Measurements from ENCODE around the gene TEX19. TPM values are rescaled to one million over a fixed set of nuclear protein-coding genes. Genes with fewer than 3 reads are reported as not detected.

Gene TEX19
- total and polyA plus RNA-seq, 10 of the 15 experiments (the other 5 are each of a cell fraction or from before 2014, with no cell fraction given): 0.03 to 0.32 (median 0.13) TPM; not detected in 3

DNA sequence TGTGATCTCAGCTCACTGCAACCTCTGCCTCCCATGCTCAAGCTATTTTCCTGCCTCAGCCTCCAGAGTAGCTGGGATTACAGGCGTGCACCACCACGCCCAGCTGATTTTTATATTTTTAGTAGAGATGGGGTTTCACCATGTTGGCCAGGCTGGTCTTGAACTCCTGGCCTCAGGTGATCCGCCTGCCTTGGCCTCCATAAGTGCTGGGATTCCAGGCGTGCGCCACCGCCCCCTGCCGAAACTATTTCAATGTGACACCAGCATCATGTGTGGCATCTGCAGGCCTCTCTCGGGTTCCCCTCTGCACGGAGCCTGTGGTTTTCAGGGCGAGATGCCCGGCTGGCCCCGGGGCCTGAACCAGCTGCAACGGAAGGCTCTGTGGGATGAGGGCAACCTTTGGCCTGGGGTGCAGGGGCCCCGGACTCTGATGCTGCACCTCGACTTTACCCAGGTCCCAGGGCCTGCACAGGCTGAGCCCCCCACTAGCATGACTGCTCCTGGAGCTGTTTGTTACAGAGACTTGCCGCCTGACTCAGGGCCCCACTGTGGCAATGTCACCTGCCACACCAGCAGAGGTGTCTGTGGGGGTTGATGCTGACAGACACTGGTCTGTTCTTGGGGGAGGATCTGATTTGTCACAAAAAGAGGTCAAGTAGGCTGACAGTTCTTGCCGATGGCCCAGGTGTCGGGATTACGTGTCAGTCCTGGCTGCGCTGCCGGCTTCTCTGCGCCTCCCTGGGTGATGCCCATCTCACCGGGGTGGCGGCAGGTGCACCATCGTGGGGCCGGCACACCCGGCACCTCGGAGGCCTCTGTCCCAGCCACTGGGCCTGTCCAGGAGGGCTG, 8.6 kb upstream of the TEX19 start (continued):
- TF ChIP-seq, protein P1, sequence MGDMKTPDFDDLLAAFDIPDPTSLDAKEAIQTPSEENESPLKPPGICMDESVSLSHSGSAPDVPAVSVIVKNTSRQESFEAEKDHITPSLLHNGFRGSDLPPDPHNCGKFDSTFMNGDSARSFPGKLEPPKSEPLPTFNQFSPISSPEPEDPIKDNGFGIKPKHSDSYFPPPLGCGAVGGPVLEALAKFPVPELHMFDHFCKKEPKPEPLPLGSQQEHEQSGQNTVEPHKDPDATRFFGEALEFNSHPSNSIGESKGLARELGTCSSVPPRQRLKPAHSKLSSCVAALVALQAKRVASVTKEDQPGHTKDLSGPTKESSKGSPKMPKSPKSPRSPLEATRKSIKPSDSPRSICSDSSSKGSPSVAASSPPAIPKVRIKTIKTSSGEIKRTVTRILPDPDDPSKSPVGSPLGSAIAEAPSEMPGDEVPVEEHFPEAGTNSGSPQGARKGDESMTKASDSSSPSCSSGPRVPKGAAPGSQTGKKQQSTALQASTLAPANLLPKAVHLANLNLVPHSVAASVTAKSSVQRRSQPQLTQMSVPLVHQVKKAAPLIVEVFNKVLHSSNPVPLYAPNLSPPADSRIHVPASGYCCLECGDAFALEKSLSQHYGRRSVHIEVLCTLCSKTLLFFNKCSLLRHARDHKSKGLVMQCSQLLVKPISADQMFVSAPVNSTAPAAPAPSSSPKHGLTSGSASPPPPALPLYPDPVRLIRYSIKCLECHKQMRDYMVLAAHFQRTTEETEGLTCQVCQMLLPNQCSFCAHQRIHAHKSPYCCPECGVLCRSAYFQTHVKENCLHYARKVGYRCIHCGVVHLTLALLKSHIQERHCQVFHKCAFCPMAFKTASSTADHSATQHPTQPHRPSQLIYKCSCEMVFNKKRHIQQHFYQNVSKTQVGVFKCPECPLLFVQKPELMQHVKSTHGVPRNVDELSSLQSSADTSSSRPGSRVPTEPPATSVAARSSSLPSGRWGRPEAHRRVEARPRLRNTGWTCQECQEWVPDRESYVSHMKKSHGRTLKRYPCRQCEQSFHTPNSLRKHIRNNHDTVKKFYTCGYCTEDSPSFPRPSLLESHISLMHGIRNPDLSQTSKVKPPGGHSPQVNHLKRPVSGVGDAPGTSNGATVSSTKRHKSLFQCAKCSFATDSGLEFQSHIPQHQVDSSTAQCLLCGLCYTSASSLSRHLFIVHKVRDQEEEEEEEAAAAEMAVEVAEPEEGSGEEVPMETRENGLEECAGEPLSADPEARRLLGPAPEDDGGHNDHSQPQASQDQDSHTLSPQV (IDR thresholded peaks at IDR 0.05): no peak
- 0 out of 2 replicates have a peak, but pooled peaks have one; percentile 25 for TF ChIP-seq TCF12 (IDR thresholded peaks at IDR 0.05; ENCODE audit: low read depth, low read length)
- TF ChIP-seq RB1 (IDR thresholded peaks at IDR 0.05; ENCODE audit: borderline replicate concordance): no peak
- TF ChIP-seq, protein P2, sequence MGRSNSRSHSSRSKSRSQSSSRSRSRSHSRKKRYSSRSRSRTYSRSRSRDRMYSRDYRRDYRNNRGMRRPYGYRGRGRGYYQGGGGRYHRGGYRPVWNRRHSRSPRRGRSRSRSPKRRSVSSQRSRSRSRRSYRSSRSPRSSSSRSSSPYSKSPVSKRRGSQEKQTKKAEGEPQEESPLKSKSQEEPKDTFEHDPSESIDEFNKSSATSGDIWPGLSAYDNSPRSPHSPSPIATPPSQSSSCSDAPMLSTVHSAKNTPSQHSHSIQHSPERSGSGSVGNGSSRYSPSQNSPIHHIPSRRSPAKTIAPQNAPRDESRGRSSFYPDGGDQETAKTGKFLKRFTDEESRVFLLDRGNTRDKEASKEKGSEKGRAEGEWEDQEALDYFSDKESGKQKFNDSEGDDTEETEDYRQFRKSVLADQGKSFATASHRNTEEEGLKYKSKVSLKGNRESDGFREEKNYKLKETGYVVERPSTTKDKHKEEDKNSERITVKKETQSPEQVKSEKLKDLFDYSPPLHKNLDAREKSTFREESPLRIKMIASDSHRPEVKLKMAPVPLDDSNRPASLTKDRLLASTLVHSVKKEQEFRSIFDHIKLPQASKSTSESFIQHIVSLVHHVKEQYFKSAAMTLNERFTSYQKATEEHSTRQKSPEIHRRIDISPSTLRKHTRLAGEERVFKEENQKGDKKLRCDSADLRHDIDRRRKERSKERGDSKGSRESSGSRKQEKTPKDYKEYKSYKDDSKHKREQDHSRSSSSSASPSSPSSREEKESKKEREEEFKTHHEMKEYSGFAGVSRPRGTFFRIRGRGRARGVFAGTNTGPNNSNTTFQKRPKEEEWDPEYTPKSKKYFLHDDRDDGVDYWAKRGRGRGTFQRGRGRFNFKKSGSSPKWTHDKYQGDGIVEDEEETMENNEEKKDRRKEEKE (IDR thresholded peaks at IDR 0.05): no peak
- no peak for TF ChIP-seq ZNF24 (IDR thresholded peaks at IDR 0.05)
- TF ChIP-seq, protein P3, sequence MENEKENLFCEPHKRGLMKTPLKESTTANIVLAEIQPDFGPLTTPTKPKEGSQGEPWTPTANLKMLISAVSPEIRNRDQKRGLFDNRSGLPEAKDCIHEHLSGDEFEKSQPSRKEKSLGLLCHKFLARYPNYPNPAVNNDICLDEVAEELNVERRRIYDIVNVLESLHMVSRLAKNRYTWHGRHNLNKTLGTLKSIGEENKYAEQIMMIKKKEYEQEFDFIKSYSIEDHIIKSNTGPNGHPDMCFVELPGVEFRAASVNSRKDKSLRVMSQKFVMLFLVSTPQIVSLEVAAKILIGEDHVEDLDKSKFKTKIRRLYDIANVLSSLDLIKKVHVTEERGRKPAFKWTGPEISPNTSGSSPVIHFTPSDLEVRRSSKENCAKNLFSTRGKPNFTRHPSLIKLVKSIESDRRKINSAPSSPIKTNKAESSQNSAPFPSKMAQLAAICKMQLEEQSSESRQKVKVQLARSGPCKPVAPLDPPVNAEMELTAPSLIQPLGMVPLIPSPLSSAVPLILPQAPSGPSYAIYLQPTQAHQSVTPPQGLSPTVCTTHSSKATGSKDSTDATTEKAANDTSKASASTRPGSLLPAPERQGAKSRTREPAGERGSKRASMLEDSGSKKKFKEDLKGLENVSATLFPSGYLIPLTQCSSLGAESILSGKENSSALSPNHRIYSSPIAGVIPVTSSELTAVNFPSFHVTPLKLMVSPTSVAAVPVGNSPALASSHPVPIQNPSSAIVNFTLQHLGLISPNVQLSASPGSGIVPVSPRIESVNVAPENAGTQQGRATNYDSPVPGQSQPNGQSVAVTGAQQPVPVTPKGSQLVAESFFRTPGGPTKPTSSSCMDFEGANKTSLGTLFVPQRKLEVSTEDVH (IDR thresholded peaks at IDR 0.05; ENCODE audit: low read depth, partially characterized antibody): no peak
- TF ChIP-seq CREB1 (IDR thresholded peaks at IDR 0.05; ENCODE audit: low read depth): no peak
- TF ChIP-seq, protein P4, sequence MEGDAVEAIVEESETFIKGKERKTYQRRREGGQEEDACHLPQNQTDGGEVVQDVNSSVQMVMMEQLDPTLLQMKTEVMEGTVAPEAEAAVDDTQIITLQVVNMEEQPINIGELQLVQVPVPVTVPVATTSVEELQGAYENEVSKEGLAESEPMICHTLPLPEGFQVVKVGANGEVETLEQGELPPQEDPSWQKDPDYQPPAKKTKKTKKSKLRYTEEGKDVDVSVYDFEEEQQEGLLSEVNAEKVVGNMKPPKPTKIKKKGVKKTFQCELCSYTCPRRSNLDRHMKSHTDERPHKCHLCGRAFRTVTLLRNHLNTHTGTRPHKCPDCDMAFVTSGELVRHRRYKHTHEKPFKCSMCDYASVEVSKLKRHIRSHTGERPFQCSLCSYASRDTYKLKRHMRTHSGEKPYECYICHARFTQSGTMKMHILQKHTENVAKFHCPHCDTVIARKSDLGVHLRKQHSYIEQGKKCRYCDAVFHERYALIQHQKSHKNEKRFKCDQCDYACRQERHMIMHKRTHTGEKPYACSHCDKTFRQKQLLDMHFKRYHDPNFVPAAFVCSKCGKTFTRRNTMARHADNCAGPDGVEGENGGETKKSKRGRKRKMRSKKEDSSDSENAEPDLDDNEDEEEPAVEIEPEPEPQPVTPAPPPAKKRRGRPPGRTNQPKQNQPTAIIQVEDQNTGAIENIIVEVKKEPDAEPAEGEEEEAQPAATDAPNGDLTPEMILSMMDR (IDR thresholded peaks at IDR 0.05 in 2 of 3, conservative IDR thresholded peaks at IDR 0.05 in 1 of 3; ENCODE audit: control insufficient read depth in 2 of 3, extremely low read depth in 1 of 3, insufficient read depth in 1 of 3, low read depth in 3 of 3, low read length in 3 of 3): peak; percentile 23 to 40 (median 36); a peak in 5 of 6 replicates
- TF ChIP-seq NR2F1 (conservative IDR thresholded peaks at IDR 0.05): peak; percentile 69
- TF ChIP-seq NBN (IDR thresholded peaks at IDR 0.05): peak; percentile 71
- peak; percentile 51 for TF ChIP-seq IKZF1 (conservative IDR thresholded peaks at IDR 0.05)
- TF ChIP-seq GABPA (IDR thresholded peaks at IDR 0.05; ENCODE audit: low read depth): no peak
- TF ChIP-seq, protein P5, sequence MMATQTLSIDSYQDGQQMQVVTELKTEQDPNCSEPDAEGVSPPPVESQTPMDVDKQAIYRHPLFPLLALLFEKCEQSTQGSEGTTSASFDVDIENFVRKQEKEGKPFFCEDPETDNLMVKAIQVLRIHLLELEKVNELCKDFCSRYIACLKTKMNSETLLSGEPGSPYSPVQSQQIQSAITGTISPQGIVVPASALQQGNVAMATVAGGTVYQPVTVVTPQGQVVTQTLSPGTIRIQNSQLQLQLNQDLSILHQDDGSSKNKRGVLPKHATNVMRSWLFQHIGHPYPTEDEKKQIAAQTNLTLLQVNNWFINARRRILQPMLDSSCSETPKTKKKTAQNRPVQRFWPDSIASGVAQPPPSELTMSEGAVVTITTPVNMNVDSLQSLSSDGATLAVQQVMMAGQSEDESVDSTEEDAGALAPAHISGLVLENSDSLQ (IDR thresholded peaks at IDR 0.05): no peak
